ENCODE results near the gene MMP15. TPM values are rescaled to one million over a fixed set of nuclear protein-coding genes. Genes with fewer than 3 reads are reported as not detected.

Gene MMP15
- polyA plus RNA-seq, 3 donors = 10.9 to 17.9 (median 14.9) TPM

DNA sequence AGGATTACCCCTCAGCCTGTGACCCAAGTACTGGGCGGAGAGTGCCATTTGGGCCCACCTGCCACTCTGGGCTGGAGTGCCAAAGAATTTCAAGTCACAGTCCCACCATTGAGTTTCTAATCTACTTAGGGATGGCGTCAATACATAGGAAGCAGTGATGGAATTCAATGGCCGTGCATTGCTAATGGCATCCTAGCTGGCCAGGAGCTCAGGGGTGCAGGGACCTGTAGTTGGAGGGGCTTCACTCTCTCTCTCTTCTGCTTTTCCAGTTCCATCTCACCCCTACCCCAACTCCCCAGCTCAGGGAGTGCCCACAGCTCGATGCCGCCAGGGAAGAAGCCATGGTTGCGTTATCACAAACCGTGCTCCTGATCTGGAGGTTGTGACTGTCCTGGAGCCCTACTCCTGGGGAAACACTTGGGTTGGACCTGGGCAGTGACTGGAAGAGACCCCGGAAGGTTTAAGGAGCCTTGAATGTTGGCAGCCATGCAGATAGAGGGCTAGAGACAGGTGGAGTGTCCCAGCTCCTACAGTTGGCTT lies 2.4 kb downstream of the MMP15 start:
- no peak for DNase-seq (ENCODE audit: extremely low read depth in 1 of 11, low read depth in 9 of 11, low spot score in 4 of 11)

DNA sequence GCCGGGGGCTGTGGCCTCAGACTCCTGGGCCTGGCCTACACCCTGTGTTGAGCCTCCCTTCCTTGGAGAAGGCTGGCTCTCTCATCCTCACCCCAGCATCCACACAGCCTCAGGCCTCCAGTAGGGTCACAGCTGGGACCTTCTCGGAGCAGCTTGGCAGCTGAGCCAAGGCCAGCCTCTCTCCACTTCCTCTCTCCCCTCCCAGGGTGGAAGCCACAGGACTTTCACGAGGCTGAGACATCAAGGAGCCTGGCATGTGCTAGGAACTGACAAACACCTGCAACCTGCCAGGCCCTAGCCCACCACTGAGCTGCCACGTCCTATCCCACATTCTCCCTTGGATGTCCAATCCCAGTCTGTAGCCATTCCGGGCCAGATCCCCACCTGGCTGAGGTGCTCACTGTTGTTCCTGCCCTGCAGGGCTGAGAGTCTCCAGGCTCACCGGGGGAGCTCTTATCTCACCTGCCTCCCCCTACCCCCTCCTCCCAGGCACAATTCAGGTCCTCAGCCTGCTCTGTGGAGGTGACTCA lies 3.1 kb downstream of the MMP15 start:
- DNase-seq (ENCODE audit: extremely low read depth in 1 of 11, low read depth in 9 of 11, low spot score in 4 of 11) = no peak

GRCh38 chr16:58029410-58029809 lies 3.9 kb downstream of the MMP15 start:
- no peak for DNase-seq (ENCODE audit: extremely low read depth in 1 of 11, low read depth in 9 of 11, low spot score in 4 of 11)

DNA sequence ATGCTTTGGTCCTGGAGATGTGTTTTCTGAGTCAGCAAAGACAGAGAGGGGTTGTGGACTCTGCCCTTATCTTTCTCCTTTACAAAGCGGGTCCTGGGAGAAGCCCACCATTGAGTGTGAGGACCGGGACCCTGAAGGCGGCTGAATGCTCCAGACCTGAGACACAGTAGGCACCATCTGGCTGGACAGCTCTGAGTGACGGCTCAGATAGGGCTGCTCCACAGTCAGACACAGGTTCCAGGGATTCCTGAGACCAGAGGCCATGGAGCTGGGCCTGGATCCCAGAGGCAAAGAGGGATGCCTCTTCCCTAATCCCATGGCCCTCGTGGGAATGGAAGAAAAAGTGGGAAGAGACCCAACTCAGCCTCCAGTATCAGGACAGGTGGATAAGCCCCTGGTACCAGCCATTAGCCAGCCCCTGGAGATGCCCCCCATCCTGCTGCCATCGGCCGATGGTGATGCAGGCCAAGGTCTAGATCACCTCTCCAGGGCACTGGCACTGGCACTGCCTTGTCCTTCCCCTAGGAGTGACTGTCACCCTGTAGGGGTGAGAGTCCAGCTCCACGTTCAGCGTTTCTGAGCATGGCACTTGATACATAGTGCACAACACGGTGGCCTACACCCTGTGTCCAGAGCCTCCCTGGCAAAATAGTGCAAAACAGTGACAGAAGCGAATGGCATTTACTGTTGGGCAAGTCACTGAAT lies 4.7 kb downstream of the MMP15 start:
- DNase-seq (ENCODE audit: extremely low read depth in 1 of 11, low read depth in 9 of 11, low spot score in 4 of 11) = no peak

DNA sequence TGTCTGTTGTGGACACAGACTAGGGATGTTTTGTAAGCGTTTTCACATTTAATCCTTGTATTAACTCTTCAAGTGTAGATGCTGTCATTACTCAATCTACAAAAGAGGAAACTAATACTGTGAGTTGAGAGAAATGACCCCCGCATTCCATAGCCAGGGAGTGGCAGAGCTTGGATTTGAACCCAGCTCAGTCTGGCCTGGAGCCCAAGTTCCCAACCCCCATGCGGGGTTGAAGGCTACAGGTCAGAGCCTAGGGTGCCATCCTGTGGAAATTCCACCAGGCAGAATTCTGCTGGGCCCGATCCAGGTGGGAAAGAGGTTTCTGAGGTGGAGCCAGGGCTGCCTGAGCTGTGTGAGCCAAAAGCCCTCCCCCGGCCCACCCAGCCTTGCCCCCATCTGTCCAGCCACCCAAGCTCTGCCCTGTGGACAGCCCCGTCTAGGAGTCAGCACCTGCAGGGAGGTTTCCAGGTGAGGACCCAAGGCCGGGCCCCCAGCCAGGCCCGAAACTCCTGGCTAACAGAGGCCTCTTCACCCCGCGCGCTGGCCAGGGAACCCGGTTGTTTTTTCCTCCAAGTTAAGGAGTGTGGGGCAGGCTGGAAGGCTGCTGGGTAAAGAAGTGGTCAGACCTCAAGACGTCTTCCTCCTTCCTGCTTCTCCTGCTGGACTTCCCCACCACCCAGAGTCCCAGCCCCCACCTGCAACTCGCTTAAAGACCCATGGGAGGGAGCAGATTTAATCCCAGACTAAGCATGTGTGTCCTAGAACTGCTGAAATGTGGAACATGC lies 5.7 kb downstream of the MMP15 start:
- no peak for DNase-seq (ENCODE audit: extremely low read depth in 1 of 11, low read depth in 9 of 11, low spot score in 4 of 11)

DNA sequence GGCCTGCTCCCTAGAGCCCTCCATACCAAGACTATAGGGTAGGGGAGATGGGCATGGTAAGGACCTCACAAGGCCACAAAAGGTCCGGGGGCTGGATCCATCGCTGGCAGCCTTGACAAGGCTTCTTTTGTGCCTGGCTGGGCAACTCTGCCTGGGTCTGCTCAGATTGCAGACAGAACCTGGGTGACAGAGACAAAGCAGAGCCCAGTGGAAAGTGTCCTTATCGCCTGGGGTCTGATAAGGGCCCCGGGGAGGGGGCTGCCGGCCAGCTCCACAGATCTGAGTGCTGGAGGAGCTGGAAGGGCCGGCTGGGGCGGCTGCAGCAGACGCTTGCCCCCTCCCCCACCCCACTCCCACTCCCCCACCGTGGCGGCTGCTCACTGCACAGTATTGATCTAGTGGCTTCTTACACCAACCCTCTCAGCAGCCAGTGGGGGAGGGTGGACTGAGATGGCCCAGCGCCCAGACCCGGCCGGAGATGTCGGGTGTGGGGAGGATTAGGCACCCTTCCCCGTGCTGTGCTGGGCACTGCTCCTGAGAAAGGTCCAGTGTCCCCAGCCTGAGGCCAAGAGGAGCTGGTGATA lies 7.2 kb downstream of the MMP15 start:
- no peak for DNase-seq (ENCODE audit: extremely low read depth in 1 of 11, low read depth in 9 of 11, low spot score in 4 of 11)

DNA sequence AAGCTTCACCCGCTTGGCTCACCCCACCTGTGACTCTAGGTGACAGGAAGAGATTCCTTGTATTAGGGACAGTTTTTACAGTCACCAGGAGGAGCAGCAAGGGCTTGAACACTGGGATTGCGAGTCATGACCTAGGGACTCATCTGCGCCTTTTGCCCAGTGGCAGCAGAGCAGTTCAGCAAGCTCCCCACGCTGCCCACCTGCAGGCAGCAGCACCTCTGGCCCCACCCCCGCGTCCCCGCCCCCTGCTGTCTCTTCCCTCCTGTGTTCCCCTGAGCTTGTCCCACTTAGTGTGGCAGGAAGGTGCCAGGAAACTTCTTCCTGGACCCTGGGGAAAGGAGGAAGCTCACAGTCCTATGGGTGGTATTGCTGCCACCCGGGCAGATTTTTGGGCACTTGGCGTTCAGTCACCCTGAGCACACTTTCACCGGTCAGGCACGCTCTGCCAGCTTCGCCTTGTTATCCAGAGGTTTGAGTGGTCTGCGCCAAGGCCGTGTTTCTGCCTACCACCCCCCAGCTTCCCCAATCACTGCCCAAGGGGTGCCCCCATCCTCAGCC lies 8.7 kb downstream of the MMP15 start:
- DNase-seq (ENCODE audit: extremely low read depth in 1 of 11, low read depth in 9 of 11, low spot score in 4 of 11) = no peak

DNA sequence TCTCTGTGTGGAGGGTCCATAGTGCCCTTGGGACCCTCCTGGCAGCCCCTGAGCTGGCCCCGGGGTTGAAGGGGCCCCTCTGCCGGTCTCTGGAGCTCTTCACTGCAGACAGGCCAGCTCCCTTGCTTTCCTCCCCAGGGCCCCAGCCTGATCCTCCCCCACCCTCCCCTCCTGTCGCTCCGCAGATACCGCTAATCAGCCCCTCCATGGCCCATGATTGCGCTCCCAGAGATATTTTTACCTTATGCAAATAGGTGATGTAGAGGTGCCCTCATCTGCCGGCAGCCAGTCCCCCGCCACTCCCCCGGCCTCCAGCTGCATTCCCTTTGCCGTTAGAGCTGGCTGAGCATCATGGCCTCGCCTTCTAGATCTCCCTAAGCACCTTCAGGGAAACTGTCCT lies 9.2 kb downstream of the MMP15 start:
- no peak for DNase-seq (ENCODE audit: extremely low read depth in 1 of 11, low read depth in 9 of 11, low spot score in 4 of 11)

DNA sequence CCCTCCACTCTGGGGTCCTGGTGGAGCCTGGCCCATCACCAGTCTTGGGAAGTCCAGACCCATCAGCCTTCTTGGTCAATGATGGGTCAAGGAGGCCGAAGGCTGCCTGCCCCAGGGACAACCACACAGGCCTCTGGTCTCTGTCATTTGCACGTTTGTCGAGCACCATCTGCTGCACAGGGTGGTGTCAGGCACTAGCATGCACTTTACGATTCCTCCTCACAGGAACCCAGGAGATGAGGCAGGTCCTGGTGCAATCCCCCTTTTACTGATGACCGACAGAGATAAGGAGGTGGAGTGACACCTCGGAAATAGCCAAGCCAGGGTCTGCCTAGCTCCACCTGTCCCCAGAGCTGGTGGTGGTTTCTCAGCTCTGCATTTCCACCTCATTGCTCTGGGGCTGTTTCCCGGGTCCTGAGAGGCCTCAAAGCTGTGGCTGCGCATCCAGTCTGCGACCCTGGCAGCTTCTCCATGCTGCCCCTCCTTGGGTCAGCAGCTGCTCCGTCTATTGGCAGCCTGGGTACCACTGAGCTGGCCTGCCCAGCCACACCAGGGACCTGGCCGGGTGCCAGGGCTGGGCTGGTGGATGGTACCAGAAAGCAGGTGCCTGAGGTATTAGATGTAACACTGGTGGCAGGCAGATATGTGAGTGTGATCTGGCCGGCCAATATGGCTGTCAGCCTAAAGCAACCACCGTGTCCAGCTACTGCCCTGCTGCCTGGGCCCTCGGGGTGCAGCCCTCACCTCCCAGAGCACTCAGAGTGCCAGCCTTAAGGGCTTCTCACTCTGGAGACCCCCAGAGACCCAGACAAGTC lies 10.0 kb downstream of the MMP15 start:
- DNase-seq (ENCODE audit: extremely low read depth in 1 of 11, low read depth in 9 of 11, low spot score in 4 of 11) = no peak

DNA sequence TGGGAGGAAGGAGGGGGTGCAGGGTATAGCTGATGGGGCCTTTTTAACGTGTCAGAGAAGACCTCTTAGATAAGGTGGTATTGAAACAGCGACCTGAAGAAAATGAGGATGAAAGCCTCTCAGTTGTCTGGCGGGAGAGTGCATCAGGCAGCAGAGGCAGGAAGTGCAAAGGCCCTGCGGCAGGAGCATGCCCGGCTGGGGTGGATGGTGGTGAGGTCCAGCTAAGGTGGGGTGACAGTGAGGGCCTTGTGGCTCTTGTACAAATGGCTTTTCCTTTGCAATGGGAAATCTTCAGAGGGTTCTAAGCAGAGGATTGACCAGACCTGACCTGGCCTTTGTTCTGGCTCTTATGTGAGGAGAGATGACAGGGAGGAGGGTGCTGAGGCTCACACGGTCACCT lies 11.4 kb downstream of the MMP15 start:
- DNase-seq (ENCODE audit: extremely low read depth in 1 of 11, low read depth in 9 of 11, low spot score in 4 of 11) = no peak

DNA sequence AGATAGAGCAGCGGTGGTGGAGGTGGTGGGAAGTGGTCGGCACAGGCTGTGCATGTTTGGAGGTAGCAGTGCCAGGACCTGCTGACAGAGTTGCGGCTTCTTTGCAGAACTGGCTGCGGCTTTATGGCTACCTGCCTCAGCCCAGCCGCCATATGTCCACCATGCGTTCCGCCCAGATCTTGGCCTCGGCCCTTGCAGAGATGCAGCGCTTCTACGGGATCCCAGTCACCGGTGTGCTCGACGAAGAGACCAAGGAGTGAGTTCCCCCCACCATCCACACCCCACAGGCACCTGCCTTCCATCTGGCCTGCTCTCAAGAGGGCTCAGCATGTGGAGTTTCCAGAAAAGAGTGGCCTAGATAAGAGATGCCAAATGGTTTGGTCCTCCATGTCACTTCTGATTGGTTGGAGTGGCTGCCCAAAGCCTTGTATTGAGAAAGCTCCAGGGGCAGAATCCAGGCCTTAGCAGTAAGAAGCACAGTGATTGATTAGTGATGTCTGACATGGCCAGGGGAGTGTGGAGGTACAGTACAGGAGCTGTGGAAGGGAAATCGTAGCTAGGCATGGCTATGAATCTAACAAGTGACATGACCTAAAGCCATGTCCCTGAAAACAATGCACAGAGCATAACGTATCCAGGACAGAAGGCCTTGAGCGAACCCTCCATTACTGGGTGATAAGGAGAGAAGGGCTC lies 12.0 kb downstream of the MMP15 start:
- DNase-seq (ENCODE audit: extremely low read depth in 1 of 11, low read depth in 9 of 11, low spot score in 4 of 11) = no peak

GRCh38 chr16:58038219-58038641 lies 12.7 kb downstream of the MMP15 start:
- DNase-seq (ENCODE audit: extremely low read depth in 1 of 11, low read depth in 9 of 11, low spot score in 4 of 11) = no peak

GRCh38 chr16:58039829-58040495 lies 14.4 kb downstream of the MMP15 start:
- DNase-seq (ENCODE audit: extremely low read depth in 1 of 11, low read depth in 9 of 11, low spot score in 4 of 11) = no peak

- DNase-seq (ENCODE audit: extremely low read depth in 1 of 11, low read depth in 9 of 11, low spot score in 4 of 11) = no peak
Observed at GRCh38 chr16:58040496-58040846, 14.9 kb downstream of the MMP15 start.

GRCh38 chr16:58040945-58041627 lies 15.5 kb downstream of the MMP15 start:
- no peak for DNase-seq (ENCODE audit: extremely low read depth in 1 of 11, low read depth in 9 of 11, low spot score in 4 of 11)

DNA sequence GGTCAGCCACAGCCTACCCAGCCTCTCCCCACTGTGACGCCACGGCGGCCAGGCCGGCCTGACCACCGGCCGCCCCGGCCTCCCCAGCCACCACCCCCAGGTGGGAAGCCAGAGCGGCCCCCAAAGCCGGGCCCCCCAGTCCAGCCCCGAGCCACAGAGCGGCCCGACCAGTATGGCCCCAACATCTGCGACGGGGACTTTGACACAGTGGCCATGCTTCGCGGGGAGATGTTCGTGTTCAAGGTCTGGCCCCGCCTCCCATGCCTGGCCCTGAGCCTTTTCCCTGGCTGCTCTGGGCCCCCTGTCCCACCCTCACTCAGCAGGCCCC lies 16.0 kb downstream of the MMP15 start:
- DNase-seq (ENCODE audit: extremely low read depth in 1 of 11, low read depth in 9 of 11, low spot score in 4 of 11) = no peak
